ENCODE measurements around the gene CCDC124. TPM values are rescaled to one million over a fixed set of nuclear protein-coding genes. Genes with fewer than 3 reads are reported as not detected.

CCDC124 gene
- total and polyA plus RNA-seq, 10 of the 15 experiments (the other 5 are each of a cell fraction or from before 2014, with no cell fraction given), result 3.7 to 184 (median 51.8) TPM

- ATAC-seq (peak; percentile 67), FAIRE-seq (no peak), DNase-seq (ENCODE audit: low read depth, low spot score) (no peak)
- in situ Hi-C loops (cut with MboI), result loop anchor here (10.0 kb wide), 1 partner anchor 48 kb away; no protein-coding TSS in a partner anchor
- peak overlapping the region; percentile 36; the same call in 1 of the 2 replicates for H3K9ac ChIP-seq (ENCODE audit: control insufficient read depth, insufficient read depth, low read length)
- peak overlapping the region; percentile 38 for H3K27ac ChIP-seq (ENCODE audit: control insufficient read depth, insufficient read depth)
- peak overlapping the region; percentile 85 for H2AFZ ChIP-seq (ENCODE audit: control insufficient read depth, low read depth, low read length)
- 5% methylated on average over 21 of the region's 29 CpGs for WGBS (ENCODE audit: insufficient coverage, insufficient replicate concordance, low lambda C conversion rate, missing lambda C conversion rate)
- intact Hi-C loops (cut with micrococcal nuclease; ENCODE audit: unreplicated experiment), result loop anchor here (2.0 to 5.0 kb wide), 2 partner anchors 50 to 225 kb away; partner anchors contain the start of gene IFI30
- no peaks in the 10 kb centered on the region; a peak in 3 of 4 replicates for H3K36me3 ChIP-seq (ENCODE audit: control insufficient read depth in 2 of 2, insufficient read depth in 2 of 2, low read length in 1 of 2)
- peaks cover 0 to 2% of the 10 kb centered on the region in 2 experiments; a peak in 3 of 4 replicates for H3K27me3 ChIP-seq (replicated peaks in 1 of 2; ENCODE audit: control insufficient read depth in 2 of 2, insufficient read depth in 2 of 2, low read length in 1 of 2)
- no peaks in the 10 kb centered on the region for H4K20me1 ChIP-seq (ENCODE audit: control insufficient read depth, insufficient read depth)
- H3K4me2 ChIP-seq (ENCODE audit: control insufficient read depth, insufficient read depth), result peak overlapping the region; percentile 94
- peak overlapping the region; percentile 84 for H3K4me3 ChIP-seq
- SMC1A ChIA-PET (ENCODE audit: uncharacterized antibody, unreplicated experiment), result interaction anchor here (0.6 to 1.4 kb wide), 4 partner anchors 9 to 51 kb away, joined by 3 to 7 read pairs (median 4); no protein-coding TSS in a partner anchor
- RAD21 ChIA-PET (ENCODE audit: unreplicated experiment), result interaction anchor here (1.2 to 3.6 kb wide), 6 partner anchors 9 to 110 kb away, joined by 3 to 23 read pairs (median 4); partner anchors contain the start of genes CCDC124 and RPL18A
- H3K4me1 ChIP-seq (ENCODE audit: control insufficient read depth, insufficient read depth, low read length), result peaks cover 38% of the 10 kb centered on the region
- H3K79me2 ChIP-seq (ENCODE audit: control insufficient read depth, insufficient read depth, low read length), result no peaks in the 10 kb centered on the region
- TF ChIP-seq POLR2AphosphoS5 (IDR thresholded peaks at IDR 0.05; ENCODE audit: low read length) (0 out of 2 replicates have a peak, but pooled peaks have one; percentile 38), PKNOX1 (IDR thresholded peaks at IDR 0.05) (peak; percentile 49; the same call in 1 of the 2 replicates), HCFC1 (IDR thresholded peaks at IDR 0.05; ENCODE audit: low read length) (peak; percentile 4; the same call in 1 of the 2 replicates), DPF2 (IDR thresholded peaks at IDR 0.05) (no peak), SRF (IDR thresholded peaks at IDR 0.05; ENCODE audit: low read depth in 2 of 2, low read length in 2 of 2) (peak; percentile 80), TCF3 (IDR thresholded peaks at IDR 0.05; ENCODE audit: borderline replicate concordance, insufficient read depth, low read depth, low read length) (no peak), SMAD1 (IDR thresholded peaks at IDR 0.05; ENCODE audit: low read depth, partially characterized antibody) (no peak), HDGF (IDR thresholded peaks at IDR 0.05) (0 out of 2 replicates have a peak, but pooled peaks have one; percentile 52), KLF5 (IDR thresholded peaks at IDR 0.05; ENCODE audit: partially characterized antibody) (peak; percentile 46), NR2F1 (conservative IDR thresholded peaks at IDR 0.05) (0 out of 2 replicates have a peak, but pooled peaks have one; percentile 8)
- no peaks in the 10 kb centered on the region for H3K9me3 ChIP-seq (replicated peaks; ENCODE audit: control insufficient read depth, insufficient read depth, low read length)
- BruUV-seq (replicated peaks), result no TSS peak
- POLR2A ChIA-PET, result interaction anchor here (0.6 kb wide), 1 partner anchor 19 kb away, joined by 3 read pairs; no protein-coding TSS in a partner anchor
- CTCF ChIA-PET, result interaction anchor here (0.6 to 5.5 kb wide), 7 partner anchors 9 to 263 kb away, joined by 3 to 62 read pairs (median 3); partner anchors contain the start of gene CCDC124
Measured at GRCh38 chr19:17946965-17947784, 14.4 kb downstream of the CCDC124 start.
